Right kidney (tissue), 1 donor: ENCODE measurements around the gene SUPT16H.
"Not testable (repeated sequence)": the region's sequence is repeated elsewhere in the genome, so short reads cannot be mapped to it uniquely, and the experiment has no call there.

ENCODE experiments used
- DNase-seq: peaks from one replicate; pipeline ENCODE4 v3.0.0-alpha.2; 2016

Gene SUPT16H

GRCh38 chr14:21369949-21370679, 13.7 kb downstream of the SUPT16H start:
- no peak for DNase-seq

DNA sequence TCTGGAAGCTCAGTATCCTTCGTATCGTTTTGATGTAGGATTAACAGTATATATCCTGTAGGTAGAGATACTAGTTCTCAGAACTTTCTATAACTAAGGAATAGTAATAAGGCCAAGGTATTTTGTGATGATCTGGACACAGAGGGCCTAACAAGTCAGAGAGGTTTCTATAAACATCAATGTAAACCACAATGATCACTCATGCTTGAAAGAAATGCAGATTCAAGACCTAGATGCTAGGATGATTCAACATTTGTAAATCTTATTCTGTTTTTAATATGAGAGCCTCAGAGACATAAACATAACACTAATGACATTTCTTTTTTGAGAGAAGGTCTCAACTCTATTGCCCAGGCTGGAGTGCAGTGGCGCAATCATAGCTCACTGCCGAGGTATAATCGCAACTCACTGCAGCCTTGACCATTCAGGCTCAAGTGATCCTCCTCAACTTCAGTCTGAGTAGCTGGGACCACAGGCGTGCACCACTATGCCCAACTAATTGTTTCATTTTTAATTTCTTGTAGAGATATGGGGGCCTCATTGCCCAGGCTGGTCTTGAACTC, 16.2 kb downstream of the SUPT16H start:
- no peak for DNase-seq

- DNase-seq, result no peak
These were observed 27.3 kb downstream of the SUPT16H start for GRCh38 chr14:21356511-21356910.

DNA sequence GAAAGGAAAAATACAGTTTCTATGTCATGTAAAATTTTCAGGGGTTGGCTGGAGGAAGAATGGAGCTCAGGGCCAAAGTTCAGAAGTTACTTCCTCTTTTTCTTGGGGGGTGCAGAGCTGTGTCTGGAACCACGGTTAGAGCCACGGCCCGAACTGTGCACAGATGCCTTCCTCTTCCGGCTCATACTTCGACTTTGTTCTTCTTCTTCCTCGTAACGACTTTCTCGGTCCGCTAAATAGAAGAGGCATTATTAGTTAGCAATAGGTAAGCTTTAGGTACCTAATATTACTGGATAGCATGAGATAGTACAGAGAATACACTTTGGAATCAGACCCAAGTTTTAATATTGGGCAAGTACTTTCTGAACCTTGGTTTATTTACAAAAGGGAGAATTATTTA, 31.2 kb downstream of the SUPT16H start:
- no peak for DNase-seq

DNA sequence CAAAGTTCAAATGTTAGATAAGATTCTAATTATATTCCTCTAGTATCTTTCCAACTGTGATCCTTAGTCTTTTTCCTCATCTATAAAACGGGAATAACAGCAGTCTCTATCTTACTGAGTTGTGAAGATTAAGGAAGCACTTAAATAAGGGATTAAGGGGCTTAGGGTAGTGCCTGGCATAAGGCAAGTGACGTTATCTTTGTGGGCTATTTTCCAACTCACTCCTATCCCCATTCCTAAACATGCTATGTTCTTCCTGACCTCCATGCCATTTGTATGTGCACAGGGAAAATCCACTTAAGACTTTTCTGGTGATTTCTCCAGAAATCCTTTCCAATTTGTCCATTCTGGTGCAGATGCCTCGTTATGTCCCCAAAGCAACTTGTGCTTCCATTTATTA, 33.3 kb downstream of the SUPT16H start:
- DNase-seq, result no peak

DNA sequence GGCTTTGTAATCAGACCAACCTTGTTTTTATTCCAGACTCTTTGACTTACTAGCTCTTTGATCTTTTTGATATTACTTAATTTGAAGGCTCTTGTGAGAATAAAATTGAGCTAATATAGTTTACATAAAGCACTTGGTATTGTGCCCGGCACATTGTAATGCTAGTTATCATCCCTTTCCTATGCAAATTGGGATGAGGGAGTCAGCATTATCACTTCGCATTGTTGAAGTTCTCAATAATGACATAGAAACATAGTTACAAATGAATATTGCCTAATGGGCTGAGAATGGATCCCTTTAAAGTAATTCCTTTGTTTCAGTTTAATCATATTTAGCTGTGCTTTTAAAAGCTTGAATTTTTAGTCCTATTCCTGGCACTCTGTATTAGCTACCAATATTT, 36.6 kb downstream of the SUPT16H start:
- no peak for DNase-seq

DNA sequence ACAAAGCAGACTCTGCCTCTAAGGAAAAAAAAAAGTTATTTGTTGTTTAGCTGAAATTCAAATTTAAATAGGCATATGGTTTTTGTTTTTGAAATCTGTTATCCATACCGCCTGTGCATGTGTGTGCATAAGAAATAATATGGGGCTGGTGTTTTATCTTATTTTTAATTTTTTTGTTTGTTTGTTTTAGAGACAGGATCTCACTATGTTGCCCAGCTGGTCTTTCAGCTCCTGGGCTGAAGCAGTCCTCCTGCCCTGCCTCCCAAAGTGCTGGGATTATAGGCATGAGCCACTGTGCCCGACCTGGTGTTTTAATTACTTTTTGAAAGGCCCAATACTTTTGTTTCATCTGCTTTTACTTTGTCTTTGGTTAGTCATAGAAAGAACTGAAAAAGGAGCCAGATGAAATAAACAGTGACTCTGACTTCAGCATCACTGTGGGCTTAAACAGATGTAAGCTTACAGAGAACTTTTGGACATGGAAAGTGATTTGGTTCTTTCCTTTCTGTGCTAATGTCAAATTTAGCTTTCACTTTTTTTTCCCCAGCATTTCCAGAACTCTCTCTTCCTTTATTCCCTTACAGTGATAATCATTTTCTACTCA, 37.2 kb downstream of the SUPT16H start:
- no peak for DNase-seq

- no peak for DNase-seq
These were observed 40.6 kb downstream of the SUPT16H start for GRCh38 chr14:21343035-21343794.

DNA sequence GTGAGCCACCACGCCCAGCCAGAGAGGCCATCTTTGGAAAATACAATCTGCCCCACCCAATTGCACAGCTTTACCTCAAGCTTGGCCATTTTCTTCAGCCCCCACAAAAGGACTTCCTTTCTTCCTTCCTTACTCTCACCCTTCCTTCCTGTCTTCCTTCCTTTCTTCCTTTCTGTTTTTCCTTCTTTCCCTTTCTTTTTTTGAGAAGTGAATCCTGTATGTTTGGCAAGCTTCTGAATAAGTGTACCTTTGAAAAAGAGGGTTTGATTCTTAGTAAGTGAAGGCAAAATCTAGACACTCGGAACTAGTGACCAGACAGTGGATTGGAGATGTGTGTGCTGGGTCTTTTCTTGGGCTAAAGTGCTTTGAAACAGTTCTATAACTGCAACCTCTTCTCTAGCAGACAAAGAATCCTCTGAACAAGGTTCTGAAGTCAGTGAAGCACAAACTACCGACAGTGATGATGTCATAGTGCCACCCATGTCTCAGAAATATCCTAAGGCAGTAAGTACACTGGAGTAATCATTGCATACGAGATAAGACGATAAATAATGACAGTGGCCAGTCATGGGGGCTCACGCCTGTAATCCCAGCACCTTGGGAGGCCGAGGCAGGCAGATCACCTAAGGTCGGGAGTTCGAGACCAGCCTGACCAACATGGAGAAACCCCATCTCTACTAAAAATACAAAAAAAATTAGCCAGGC, 49.5 kb downstream of the SUPT16H start:
- DNase-seq, result no peak

GRCh38 chr14:21332950-21333349, 50.9 kb downstream of the SUPT16H start:
- DNase-seq, result no peak

DNA sequence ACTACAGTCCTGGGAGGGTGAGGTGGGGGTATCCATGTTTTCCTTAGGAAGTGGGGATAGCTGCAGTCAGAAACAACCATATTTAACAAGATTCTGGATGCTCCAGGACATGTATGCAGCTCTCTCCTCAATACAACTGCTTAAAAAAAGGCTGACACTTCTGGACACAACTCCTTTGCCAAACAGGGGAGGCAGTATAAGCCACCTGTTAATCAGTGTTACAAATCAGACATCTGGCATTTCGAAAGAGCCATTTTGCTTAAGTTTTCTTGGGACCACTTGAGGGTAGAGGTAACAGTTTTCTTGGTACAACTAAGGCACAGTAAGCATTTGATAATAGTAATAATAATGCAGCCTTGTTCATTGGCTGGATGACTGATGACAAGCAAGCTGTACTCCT, 56.8 kb downstream of the SUPT16H start:
- DNase-seq, result no peak

DNA sequence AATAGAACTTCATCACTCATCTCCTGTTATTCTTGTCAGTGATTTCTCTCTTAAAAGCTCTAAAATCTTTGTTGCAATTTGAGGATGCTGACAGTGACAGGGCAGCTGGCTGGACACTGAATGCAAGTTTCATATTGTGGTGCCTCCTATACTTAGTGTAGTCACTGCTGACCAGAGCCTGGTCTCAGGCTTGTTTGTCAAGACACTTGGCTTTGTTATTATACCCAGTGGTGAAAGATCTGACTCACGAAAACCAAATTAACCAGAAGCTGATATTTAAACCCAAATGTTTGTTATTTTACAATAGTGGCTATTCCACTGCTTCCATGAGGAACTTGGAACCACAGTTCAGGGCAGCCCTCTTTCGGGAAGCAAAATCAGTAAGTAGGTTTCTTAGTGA, 61.1 kb downstream of the SUPT16H start:
- DNase-seq, result no peak

DNA sequence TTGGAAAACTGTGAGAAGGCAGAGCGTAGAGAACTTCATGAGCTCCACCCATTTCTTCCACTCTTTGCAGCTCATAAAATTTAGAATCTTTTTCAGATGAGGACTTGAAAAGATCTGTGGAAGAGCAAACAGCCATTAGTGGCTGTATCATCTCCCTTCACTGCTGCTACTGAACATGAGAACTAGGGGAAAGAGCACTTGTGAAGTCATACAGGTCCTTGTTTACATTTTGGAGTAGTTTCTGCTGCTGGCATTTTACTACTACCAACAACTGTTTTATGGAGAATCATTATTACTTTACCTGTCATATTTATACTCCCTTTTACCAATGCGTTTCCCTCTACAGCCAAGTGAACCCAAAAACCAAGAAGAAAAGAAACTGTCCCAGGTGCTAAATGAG, 62.9 kb downstream of the SUPT16H start:
- DNase-seq, result no peak

DNA sequence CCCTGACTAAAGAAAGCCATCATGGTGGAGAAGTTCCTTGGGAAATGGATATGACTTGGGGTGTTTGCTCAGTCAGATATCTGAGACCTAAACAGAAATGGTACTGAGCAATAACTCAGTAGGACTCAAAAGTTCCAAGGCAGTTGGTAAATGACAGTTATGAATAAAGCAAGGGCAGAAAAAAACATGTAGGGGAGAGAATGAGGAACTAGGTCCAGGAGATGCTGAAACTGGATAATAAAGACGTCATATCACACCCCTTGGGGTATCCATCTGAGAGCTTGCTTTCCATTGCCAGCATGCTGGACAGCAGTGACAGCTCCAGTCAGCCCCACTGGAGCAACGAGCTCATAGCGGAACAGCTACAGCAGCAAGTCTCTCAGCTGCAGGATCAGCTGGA, 66.4 kb downstream of the SUPT16H start:
- no peak for DNase-seq

DNA sequence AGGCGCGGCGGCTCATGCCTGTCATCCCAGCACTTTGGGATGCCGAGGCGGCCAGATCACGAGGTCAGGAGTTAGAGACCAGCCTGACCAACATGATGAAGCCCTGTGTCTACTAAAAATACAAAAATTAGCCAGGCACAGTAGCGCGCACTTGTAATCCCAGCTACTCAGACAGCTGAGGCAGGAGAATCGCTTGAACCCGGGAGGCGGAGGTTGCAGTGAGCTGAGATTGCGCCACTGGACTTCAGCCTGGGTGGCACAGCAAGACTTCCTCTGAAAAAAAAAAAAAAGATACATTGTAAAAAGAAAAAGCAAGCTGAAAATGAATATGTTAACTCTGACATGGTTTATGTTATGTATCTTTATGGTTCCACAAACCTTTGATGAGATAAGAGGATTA, 70.3 kb downstream of the SUPT16H start:
- no peak for DNase-seq

GRCh38 chr14:21311614-21312013, 72.2 kb downstream of the SUPT16H start:
- DNase-seq, result no peak

DNA sequence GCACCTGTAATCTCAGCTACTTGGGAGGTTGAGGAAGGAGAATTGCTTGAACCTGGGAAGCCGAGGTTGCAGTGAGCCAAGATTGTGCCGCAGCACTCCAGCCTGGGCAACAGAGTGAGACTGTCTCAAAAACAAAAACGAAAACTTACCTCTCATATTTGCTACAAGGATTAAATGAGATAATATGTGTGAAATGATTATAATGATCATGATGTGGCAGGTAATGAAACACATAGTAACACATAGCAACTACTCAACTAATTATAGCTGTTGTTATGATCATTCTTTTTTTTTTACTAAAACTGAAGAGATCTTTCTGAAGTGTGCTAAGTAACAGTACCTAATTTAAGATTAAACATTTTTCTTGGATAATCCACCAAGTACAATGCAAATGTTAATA, 73.9 kb downstream of the SUPT16H start:
- no peak for DNase-seq

- no peak for DNase-seq
These were observed 74.6 kb downstream of the SUPT16H start for GRCh38 chr14:21309238-21309636.

DNA sequence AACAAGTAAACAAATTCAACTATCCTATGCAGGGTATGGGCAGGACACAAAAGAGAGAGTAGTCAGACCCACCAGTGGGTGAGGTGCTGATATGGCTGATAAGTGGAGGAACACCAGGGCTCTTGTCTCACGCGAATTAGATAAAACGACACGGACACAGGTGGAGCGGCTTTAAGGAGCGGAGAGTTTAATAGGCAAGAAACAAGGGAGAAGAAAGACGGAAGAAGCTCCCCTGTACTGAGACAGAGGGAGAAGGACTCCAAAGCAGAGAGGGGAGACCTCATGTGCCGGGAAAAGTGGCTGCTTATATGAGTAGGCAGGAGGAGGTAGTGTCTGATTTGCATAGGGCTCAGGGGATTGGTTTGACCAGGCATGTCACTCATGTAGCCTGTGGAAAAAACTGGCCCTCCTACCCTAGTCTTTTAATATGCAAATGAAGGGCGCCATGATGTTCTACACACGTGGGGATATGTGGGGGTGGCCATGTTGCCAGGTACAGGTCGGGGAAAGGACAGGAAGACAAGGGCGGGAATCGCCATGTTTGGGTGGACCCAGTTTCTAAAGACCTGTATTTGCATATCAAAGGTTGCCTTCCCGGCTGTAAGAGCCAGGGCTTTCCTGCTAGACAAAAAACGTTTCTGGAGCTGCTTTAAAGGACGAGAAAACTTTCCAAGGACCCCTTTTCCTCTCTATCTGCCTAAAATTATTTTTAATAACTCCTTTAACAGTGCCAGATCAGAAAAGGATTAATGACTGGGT, 75.2 kb downstream of the SUPT16H start:
- peak; percentile 71 for DNase-seq

- DNase-seq, result no peak
These were observed 75.7 kb downstream of the SUPT16H start for GRCh38 chr14:21308132-21308478.

DNA sequence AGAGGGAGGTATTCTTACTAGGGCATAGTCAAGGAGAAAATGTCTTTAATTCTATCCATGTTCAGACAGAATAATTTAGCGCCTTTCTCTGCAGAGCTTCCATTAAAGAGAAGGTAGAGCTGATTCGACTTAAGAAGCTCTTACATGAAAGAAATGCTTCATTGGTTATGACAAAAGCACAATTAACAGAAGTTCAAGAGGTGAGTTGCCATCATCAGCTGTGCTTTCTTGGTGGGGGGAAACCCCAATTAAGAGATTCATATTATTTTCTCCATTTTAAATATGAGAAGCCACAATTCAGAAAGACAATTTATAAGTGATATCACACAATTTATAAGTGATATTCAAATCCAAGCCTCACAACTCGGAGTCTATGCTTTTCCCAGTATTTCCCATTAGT, 76.2 kb downstream of the SUPT16H start:
- no peak for DNase-seq

DNA sequence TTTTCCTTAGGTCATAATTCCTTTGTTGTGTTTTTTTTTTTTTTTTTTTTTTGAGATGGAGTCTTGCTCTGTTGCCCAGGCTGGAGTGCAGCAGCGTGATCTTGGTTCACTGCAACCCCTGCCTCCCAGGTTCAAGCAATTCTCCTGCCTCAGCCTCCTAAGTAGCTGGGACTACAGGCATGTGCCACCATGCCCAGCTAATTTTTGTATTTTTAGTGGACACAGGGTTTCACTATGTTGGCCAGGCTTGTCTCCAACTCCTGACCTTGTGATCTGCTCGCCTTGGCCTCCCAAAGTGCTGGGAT, 81.0 kb downstream of the SUPT16H start:
- not testable (repeated sequence) for DNase-seq
